Measurements from ENCODE around the gene TXNL4B.

- TF ChIP-seq ATF2 (tag by site-specific recombination; IDR thresholded peaks at IDR 0.05; ENCODE audit: low read depth) (no peak), SP2 (tag by site-specific recombination; IDR thresholded peaks at IDR 0.05) (no peak), ZNF580 (tag by site-specific recombination; IDR thresholded peaks at IDR 0.05) (no peak)
Observed at GRCh38 chr16:72131036-72131435, 37.6 kb upstream of the TXNL4B start.

Data from HEK293 (cell line).